Bone marrow (tissue), 2 donors: ENCODE results near the gene SKOR1.

Experiments used
- DNase-seq, 2 donors: peaks; one replicate each; lab custom pipeline; 2025; lab: John Stamatoyannopoulos, UW

SKOR1 gene

DNA sequence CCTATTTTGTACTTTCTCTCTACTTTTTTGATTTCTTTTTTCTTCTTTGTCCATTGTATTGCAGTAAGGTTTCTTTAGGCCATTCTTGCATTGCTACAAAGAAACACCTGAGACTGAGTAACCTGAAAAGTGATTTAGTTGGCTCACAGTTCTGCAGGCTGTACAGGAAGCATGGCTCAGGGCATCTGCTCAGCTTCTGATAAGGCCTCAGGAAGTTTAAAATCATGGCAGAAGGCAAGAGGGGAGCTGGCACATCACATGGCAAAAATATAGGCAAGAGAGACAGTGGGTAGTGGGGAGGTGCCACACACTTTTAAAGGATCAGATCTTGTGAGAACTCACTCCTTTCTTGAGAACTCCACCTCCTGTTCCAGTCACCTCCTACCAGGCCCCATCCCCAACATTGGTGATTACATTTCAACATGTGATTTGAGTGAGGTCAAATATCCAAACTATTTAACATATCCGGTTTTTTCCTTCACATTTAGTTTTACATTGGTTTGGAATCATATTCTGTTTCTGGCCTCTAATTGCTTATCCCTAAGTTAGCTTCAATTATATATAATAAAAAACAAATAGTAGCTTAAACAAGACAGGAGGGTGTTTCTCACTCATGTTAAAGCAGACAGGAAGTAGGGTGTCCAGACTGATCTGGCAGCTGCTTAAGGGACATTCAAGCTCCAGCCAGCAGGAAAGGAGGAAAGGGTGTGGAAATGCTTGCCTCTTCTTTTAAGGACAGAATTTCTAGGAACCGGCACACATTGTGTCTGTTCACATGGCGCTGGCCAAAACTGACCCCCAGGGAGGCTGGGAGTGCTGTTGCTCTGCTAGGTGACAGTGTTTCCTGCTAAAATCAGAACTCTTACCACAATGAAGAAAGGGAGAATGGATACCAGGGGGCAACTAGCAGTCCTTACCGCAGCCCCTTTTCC lies 28.8 kb upstream of the SKOR1 start:
- DNase-seq, result no peak

DNA sequence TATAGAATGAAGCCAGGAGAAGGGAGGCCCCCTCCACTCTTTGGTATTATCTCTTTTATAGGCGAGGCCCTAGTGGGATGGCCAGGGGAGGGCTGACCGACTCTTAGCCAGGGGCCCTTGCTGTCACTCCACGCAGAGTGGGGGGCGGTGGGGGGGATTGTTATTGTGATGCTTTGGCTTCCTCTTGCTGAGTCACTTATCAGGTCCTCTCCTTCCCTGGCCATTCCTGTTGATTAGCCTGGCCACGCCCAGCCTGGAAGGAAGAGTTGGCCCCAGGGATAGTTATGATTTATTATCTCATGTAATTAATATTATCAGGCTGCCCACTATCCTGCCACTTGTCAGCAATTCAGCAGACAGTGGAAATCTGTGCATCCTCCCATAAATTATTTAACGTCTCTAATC lies 25.5 kb upstream of the SKOR1 start:
- DNase-seq, result no peak

DNA sequence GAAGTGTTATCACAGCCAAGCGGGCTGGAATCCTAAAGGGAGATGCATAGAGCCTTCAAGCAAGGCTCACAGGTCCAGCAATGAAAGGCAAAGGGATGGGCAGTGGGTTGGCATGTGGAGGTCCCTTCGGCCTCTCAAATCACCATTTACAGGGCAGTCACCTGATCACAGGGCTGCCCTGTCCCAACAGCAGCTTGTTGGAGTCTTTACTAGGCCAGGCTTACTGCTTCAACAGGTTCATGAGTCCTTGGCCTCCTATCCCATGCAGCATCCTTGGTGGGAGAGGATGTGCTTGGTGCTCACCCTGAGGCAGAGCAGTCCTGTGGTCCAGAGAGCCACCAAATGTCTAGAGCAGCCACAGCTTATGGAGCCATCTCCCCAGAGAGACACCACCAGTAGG lies 24.2 kb upstream of the SKOR1 start:
- no peak for DNase-seq

DNA sequence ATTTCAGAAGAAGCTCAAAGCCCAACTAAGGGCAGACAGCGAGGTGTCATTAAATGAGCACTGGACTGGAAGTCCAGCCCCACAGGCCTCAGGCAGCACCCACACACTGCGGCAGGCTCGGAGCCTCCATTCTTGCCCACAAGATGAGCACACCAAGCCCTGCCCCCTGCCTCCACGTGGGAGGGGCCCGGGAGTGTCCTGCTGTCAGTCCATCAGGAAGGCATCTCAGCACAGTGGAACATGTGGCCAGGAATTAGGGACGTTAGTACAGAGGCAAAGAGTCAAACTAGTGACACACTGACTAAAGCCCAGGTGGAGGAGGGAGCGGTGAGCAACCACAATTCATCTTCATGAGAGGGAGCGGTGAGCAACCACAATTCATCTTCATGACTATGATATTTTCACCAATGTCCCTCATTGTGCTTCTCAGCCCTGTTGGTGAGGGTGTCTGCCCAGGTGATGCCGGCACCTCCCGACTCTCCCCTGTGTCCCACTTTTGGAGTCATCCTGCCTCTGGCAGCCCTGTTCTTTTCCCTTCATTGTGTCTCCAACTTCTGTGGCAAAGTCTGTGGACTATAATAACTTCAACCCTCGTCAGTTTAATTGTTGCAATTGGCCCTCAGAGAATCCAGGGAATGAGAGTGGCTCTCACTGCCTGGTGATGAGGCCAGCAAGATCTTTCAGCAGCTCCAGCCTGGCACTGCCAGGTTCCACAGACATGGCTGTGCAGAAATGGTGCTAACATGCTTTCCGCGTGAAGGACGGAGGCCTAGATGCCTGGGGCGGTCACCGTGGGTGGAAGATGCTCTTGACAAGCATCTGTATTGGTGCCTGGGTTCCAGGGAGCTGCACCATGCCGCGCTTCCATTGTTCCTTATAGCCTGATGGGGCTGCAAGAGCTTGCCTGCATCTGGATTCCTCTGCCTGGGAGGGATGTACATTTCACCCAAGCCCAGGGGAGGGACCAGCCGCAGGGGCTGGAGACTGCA lies 23.1 kb upstream of the SKOR1 start:
- no peak for DNase-seq

DNA sequence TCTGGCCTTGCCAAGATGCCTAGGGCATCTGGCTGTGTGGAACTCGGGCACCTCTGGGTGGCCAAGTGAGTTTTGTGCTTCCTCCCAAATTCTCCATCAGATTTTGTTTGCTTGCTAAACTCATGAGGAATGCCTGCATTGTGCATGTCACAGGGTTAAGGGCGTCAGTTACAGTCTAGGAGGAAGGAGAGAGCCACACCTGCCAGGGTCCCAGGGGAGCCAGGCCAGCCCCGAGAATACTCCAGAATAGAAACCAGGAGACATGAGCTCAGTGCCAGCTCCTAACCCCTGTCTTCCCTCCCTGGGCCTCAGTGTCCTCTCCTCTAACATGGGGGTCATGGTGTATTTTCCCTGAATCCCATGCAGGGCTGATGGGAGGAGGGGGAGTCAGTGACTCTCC lies 22.0 kb upstream of the SKOR1 start:
- DNase-seq, result no peak

DNA sequence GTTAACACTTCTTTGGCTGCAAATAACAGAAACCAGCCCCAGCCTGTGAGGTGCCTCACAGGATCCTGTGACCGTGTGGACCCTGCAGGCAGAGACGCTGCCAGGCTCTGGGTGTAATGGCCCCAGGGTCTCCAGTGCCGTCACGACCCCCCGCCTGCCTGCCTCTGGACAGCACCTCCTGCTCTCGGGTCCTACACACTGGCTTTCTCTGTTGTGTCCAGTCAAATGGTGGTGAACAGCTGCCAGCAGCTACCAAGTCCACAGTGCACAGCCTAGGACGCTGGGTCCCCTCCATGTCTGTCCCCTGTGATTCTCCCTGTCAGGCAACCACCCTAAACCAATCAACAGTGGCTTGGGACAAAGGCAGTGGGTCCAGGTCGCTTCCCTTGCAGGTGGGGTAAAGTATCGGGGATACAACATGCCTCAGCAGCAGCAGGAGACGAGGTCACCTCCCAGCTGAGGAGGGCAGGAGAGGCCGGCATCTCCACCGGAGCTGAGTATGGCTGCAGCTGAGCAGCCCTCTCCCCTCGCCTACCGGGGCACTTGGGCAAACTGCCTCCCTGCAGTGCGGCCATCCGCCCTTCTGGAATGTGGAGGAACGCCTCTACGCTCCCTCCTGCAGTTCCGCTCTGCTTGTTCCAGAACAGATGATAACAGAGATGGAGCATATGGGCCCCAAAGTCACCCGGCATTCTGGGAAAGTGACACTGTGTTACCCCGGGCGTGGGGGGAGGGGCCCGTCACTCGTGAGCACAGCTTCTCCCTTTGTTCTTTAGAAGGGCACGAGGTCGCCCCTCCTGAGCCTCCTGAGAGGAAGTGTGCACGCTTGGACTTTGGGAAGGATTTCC lies 21.1 kb upstream of the SKOR1 start:
- no peak for DNase-seq

DNA sequence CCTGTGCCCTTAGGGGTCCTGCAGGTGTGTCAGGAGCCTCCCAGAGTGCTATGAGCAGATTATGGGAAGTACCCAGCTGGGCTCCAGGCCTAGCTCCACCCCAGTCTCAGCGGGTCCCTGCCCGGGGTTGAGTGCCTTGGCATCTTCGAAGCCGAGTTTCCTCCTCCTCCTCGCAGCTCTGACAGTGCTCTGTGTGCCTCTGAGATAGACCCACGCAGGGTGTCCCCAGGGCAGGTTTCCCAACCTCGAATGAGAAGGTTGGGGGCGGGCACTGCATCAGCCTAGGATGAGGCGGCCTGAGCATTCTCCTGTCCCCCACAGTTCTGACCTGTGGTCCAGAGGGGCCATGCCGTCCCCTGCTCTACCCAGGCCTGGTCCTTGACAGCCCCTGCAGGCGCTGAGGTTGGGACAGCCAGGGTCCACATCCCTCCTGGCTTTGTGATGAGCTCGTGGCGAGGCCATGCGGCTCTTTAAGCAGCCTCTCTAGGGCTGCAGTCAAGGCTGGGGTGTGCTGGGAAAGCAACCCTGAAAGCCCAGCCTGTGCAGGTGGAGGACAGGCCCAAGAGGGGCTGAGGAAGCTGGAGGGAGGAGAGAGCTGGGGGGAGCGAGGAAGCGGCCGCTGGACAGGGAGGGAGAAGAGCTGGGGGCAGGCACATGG lies 20.2 kb upstream of the SKOR1 start:
- DNase-seq, result no peak

DNA sequence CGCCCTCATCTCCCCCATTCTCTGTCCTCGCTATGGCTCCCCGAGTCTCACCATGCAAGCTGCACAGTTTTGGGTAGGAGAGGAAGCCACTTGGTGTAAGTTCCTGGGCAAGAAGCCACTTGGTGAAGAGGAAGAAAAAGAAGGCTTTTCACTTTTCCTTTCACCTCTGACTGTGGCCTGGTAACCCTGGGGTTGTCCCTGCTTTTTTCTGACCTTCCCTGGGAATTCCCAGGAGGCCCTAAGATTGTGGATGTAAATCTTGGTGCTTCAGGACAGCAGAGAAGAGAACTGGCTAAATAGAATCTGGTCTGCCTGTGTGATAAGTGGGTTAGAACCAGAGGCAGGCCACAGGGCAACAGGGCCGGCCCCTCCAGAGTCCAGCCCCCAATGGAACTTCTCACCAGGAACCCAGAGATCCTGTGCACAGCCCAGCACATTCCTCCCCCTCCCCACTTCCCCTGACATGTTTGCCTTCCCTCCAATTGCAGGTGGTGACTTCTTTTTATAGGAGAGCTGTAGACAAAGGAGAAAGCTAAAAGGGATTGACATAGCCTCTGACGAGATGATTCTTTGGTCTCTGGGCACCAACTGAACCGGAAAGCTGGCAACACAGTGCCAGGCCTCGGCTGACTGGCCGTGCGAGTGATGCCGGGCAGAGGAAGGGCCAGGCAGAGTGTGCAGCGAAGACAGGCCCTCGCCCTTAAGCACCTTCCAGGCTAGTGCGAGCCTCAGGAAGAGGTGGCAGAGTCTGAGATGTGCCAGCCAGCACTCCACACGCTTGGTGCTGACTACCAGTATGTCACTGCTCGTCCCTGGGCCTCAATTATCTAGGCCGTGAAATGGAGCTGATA lies 19.4 kb upstream of the SKOR1 start:
- no peak for DNase-seq

DNA sequence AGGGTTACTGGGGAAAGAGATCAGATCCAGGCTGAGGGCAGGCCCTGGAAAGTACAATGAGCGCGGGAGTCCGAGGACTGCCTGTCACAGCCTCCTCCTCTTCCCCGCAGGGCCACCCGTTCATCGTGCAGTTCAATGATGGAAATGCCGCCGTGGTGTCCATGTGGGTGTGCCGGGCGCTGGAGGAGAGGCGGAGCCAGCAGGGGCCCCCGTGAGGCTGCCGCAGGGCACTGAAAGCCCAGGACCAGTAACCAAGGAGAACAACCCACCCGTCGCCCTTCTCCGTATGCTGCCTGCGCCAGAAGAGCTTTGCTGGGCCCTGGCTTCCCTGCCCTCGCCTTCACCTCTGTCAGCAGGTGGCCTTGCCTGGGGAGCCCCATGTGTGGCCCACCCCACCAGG lies 18.8 kb upstream of the SKOR1 start:
- no peak for DNase-seq

DNA sequence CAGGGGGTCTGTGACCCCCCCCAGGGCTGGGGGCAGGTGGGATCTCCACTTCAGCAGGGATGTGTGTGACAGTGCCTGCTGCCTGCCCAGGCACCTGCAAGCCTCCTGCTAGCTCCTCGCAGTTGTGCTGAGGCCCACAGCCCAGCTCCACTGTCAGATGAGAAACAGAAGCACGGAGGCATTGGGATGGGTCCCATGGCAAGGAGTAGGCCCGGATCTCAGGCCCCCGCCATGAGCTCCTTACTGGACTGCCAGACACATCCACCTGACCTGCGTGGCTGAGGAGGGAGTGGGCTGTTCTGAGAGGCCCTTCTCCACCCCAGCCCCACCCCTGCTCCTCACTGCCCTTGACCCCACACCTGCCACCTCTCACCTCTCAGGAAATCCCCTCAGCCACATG lies 18.2 kb upstream of the SKOR1 start:
- DNase-seq, result no peak

DNA sequence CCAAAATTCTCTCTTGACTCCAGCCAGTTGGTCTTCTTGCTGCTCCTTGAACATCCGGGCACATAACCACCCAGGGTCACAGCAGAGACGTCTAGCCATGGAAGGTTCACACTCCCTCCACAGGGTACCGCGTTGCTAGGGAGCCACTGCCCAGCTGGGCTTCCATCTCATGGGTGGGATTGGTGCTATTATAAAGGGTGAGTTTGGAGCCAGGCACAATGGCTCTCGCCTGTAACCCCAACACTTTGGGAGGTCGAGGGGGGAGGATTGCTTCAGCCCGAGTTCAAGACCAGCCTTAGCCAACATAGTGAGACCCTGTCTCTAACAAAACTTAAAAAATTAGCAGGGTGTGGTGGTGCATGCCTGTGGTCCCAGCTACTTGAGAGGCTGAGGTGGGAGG lies 17.5 kb upstream of the SKOR1 start:
- DNase-seq, result no peak

DNA sequence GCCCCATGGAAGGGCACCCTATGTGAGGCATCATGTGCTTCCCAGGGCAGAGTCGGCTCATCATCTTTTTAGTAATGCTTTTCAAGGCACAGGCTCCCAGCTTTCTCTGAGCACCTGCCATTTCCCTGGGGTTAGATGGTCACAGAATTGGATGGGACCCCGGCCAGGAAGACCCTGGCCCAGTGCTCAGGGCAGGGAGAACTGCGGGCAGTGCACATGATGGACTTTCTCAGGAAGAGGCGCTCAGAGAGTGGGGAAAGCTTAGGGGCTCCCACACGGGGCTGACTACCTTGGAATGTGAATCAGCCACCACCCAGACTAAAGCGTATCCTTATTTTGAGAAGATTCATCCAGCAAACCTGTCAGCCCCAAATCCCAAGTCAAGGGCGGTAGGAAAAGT lies 16.5 kb upstream of the SKOR1 start:
- DNase-seq, result no peak

DNA sequence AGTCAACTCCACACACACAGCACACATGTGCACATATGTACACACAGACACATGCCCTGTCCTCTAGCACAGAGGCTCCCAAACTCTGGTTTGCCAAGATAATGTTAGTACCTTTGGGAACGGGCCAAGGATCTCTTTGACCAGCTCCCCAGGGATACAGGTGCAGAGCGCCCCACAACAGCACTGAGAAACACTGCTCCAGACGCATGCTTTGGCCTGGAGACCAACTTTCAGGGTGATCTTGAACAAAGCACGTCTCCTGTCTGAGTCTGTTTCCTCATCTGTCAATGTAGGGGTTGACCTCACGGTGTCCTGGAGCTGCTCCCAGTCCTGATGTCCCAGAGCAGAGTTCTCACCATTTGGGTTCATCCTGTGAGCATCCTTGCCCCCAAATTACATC lies 15.9 kb upstream of the SKOR1 start:
- DNase-seq, result no peak

DNA sequence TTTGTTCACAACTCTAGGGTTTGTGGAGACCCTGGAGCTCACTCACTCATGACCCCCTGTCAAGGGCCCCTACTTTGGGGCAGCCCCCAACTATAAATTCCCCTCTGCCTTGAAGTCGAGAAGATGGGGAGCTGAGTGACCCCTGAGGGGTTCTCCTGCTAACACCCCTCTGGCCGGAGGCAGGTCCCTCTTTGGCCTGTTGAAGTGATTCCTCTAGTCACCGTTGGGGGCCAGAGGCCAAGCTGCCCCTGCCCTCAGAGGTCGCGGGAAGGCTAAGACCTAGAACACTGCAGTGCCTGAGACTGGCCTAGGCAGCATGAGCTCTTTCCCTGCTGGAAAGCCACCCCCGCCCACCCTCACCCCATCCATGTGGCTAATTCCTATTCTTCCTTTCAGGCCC lies 15.4 kb upstream of the SKOR1 start:
- DNase-seq, result no peak

DNA sequence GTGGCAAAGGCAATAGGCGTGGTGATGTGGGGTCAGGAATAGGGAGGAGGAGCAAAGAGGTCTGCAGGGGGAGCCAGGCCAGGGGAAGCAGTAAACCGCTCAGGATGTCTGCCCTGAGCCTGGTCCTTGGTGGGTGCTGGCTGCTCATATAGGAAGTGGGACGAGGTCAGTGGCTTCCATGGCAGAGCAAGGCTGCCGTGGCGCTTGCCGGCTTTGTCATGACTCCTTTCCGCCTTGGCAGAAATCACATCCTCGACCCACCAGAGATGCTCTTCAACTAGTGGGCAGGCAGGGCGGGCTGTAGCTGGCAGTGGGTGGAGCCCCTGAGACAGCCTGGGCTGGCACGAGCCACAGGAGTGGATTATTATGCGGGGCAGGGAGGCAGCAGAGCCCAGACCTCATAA lies 13.1 kb upstream of the SKOR1 start:
- no peak for DNase-seq

DNA sequence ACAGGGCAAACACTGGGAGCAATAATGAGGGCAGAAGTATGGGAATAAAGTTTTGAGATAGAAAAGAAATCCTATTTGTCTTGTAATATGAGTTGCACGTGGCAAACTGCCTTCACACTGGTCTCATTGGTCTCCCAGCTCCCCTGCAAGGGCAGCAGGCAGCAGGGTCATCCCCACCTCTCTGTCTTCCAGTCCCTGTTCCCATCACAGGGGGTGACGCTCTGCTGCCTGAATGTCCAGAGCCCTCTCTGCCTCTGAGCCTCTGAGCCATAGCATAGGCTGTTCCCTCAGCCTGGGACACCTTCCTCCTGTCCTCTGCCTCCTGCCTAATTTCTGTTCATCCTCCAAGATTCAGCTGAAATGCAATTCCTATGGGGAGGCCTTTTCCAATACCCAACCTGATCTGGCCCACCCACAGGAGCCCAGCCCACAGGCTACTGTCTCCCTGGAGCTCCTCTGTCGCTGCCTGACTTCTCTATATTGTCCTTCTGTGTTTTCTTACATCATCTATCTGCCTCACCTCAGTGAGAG lies 12.1 kb upstream of the SKOR1 start:
- no peak for DNase-seq

DNA sequence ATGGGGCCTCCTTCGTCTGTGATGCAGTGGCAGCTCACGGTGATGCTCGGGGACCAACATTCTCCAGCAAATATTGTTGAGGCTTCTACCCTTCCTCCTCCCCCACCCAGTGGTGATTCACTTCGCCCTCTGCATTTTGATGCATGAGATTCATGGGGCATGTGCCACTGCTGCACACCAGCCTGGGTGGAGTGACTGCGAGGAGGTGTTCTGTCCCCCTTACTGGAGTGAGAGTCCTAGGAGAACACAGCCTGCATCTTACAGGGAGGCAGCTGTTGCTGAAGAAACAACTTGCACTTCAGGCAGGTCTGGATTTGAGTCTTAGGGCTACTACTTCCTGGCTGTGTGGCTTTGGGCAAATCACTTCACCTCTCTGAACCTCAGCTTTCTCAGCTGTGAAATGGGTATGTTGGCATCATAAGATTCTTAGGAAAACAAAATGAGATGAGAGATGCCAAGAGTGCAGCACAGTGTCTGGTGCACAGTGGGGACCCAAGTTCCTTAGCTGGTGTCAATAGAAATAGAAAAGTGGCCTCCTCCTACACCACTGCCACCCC lies 10.2 kb upstream of the SKOR1 start:
- no peak for DNase-seq

DNA sequence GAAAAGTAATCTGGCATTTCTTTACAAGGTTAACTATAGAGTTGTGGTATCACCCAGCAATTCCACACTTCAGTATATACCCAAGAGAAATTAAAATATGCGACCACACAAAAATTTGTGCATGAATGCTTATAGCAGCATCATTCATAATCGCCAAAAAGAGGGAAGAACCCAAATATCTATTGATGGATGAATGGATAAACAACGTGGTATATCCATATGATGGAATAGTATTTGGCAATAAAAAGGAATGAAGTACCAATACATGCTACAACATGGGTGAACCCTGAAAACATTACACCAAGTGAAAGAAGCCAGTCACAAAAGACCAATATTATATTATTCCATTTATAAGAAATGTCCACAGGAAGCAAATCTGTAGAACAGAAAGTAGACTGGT lies 8.6 kb upstream of the SKOR1 start:
- no peak for DNase-seq

DNA sequence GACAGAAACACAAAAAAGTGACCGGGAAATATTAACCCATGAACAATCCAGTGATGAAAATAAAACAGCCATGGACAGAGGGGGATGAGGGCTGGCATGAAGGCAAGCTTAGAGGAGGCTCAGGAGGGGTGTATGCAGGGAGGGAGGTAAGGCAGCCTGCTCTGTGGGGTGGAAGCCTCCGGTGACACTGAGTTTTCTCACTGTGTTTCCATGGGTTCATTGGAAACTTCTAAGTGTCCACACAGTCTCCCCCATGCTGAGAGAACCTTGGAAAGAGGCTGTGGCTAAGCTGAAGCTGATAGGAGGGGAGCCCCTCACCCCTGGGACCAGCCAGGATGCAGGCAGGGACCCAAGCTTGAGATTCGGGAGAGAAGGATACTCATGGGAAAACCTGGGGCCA lies 6.8 kb upstream of the SKOR1 start:
- DNase-seq, result no peak

DNA sequence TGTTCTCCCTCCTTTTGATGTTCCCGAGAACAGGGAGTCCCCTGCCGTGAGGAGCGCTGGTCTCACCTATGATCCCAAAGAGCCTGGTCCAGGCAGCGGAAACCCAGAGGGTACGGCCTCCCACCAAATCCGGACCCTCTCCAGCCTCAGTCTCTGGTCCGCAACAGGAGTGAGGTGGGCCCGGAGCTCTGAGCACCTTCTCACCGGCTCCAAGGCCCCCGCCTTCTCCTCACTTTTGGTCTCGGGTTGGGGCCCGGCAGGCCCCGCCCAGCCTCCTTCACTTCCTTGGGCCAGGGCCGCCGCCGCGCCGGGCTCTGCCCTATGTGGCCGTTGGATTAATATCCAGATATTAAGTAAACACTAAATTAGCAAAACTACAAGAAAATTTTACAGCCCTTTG lies 5.7 kb upstream of the SKOR1 start:
- no peak for DNase-seq
